Measurements from ENCODE around the gene GMCL1.
"Not testable (repeated sequence)": the region's sequence is repeated elsewhere in the genome, so short reads cannot be mapped to it uniquely, and the experiment has no call there.

GMCL1 gene

DNA sequence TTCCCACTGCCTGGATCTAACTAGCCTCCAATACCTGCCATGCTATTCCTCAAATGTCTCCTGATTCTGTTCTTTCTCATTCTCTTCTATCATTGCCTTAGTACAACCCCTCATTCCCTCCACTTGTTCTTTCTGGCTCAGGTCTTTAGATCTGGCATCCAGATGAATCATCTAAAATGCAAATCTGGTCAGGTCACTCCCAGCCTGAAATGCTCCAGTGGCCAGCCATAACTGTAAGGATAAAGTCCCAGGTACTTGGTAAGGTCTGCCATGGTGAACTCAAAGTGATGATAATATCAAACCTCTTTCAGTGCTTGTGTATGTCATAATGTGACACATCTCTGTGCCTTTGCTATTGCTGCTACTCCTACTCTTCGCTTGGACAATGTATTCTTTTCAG is 61.4 kb downstream of the GMCL1 start:
- no peak for TF ChIP-seq CTCF (IDR thresholded peaks at IDR 0.05; ENCODE audit: low read depth, low read length)
- Histone ChIP-seq H3K4me3 (ENCODE audit: low read depth, low read length) (no peak overlapping the region), H3K27me3 (no peaks in the 10 kb centered on the region), H3K4me1 (no peaks in the 10 kb centered on the region), H3K9me3 (no peaks in the 10 kb centered on the region), H3K36me3 (no peaks in the 10 kb centered on the region)
- DNase-seq, result no peak

DNA sequence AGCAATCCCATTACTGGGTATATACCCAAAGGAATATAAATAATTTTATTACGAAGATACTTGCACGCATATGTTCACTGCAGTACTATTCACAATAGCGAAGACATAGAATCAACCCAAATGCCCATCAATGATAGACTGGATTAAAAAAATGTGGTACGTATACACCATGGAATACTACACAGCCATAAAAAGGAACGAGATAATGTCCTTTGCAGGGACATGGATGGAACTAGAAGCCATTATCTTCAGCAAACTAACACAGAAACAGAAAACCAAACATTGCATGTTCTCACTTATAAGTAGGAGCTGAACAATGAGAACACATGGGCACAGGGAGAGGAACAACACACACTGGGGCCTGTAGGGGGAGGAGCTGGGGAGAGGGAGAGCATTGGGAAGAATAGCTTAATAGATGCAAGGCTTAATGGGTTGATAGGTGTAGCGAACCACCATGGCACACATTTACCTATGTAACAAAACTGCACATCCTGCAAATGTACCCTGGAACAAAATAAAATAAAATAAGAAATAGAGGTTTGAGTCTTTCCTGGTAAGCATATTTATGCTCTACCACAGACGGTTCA is 63.5 kb downstream of the GMCL1 start:
- not testable (repeated sequence) for DNase-seq; H3K27me3 ChIP-seq; H3K4me1 ChIP-seq; H3K36me3 ChIP-seq; H3K9me3 ChIP-seq; H3K4me3 ChIP-seq (ENCODE audit: low read depth, low read length)

- no peaks in the 10 kb centered on the region for H3K9me3 ChIP-seq
- peak; percentile 65 for DNase-seq
- H3K36me3 ChIP-seq, result no peaks in the 10 kb centered on the region
- TF ChIP-seq CTCF (IDR thresholded peaks at IDR 0.05; ENCODE audit: low read depth, low read length), result no peak
- H3K4me3 ChIP-seq (ENCODE audit: low read depth, low read length), result peak within 1 kb of the TSS; percentile 85
- no peaks in the 10 kb centered on the region for H3K4me1 ChIP-seq
- no peaks in the 10 kb centered on the region for H3K27me3 ChIP-seq
Measured at GRCh38 chr2:69893684-69894551, 64.5 kb downstream of the GMCL1 start, which contains the start of gene SNRNP27. Gene SNRNP27 (plus strand): TSS chr2:69893956. CDS start chr2:69893985, 29 bp downstream.

DNA sequence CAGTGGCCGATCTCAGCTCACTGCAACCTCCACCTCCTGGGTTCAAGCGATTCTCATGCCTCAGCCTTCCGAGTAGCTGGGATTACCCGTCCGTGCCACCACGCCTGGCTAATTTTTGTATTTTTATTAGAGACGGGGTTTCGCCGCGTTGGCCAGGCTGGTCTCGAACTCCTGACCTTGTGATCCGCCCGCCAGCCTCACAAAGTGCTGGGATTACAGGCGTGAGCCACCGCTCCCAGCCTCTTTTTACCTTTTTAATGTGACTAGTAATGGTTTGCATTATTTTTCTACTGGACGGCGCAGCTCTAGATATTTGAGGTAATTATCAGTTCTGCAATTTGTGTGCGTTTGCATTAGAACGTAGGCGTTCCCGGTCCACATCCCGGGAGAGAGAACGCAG is 65.3 kb downstream of the GMCL1 start:
- DNase-seq, H3K9me3 ChIP-seq, H3K36me3 ChIP-seq, H3K4me1 ChIP-seq, H3K27me3 ChIP-seq: not testable (repeated sequence)
- peak overlapping the region; percentile 85 for H3K4me3 ChIP-seq (ENCODE audit: low read depth, low read length)

GRCh38 chr2:69902213-69902922 is 72.9 kb downstream of the GMCL1 start:
- no peaks in the 10 kb centered on the region for H3K27me3 ChIP-seq
- TF ChIP-seq CTCF (IDR thresholded peaks at IDR 0.05; ENCODE audit: low read depth, low read length), result no peak
- no peaks in the 10 kb centered on the region for H3K4me1 ChIP-seq
- no peaks in the 10 kb centered on the region for H3K9me3 ChIP-seq
- H3K36me3 ChIP-seq, result no peaks in the 10 kb centered on the region
- H3K4me3 ChIP-seq (ENCODE audit: low read depth, low read length), result no peak overlapping the region
- DNase-seq, result no peak

GRCh38 chr2:69907216-69907615 is 77.8 kb downstream of the GMCL1 start:
- Histone ChIP-seq H3K36me3 (no peaks in the 10 kb centered on the region), H3K4me3 (ENCODE audit: low read depth, low read length) (no peak overlapping the region)

More at GRCh38 chr2:69907216-69907615, 77.8 kb downstream of the GMCL1 start:
- no peak for DNase-seq
- H3K4me1 ChIP-seq, result no peaks in the 10 kb centered on the region
- no peak for TF ChIP-seq CTCF (IDR thresholded peaks at IDR 0.05; ENCODE audit: low read depth, low read length)
- H3K9me3 ChIP-seq, result no peaks in the 10 kb centered on the region
- H3K27me3 ChIP-seq, result no peaks in the 10 kb centered on the region
